GM15510 (cell line): Measurements from ENCODE around the gene SLC39A1.
A peak's percentile ranks its signal among the peaks of the same experiment; 100 is the strongest.

Source experiments
- POLR2A ChIP-seq: IDR thresholded peaks from 3 replicates; pipeline ENCODE4 v1.6.1; 2011; ENCODE audit warnings: borderline replicate concordance; ENCODE audit not compliant: insufficient read length; ENCODE audit errors: extremely low read depth

Gene SLC39A1

GRCh38 chr1:153929981-153930948 lies 33.1 kb downstream of the SLC39A1 start:
- TF ChIP-seq POLR2A, result no peak

GRCh38 chr1:153929426-153929825 lies 33.9 kb downstream of the SLC39A1 start:
- TF ChIP-seq POLR2A, result no peak

- TF ChIP-seq POLR2A, result no peak
Measured at GRCh38 chr1:153928791-153929341, 34.5 kb downstream of the SLC39A1 start.

- no peak for TF ChIP-seq POLR2A
Measured at GRCh38 chr1:153928245-153928644, 35.1 kb downstream of the SLC39A1 start.

GRCh38 chr1:153926405-153926804 lies 36.9 kb downstream of the SLC39A1 start:
- TF ChIP-seq POLR2A, result no peak

- peak; percentile 58 for TF ChIP-seq POLR2A
Measured at GRCh38 chr1:153922972-153923925, 40.1 kb downstream of the SLC39A1 start, which contains the start of gene GATAD2B. Gene GATAD2B, minus strand, starts transcription at chr1:153922972. Its CDS starts 94,625 bp downstream, at chr1:153828347.

GRCh38 chr1:153922076-153922971 lies 41.0 kb downstream of the SLC39A1 start:
- TF ChIP-seq POLR2A, result peak; percentile 41

- TF ChIP-seq POLR2A, result no peak
Measured at GRCh38 chr1:153921803-153922075, 41.6 kb downstream of the SLC39A1 start.

GRCh38 chr1:153921080-153921802 lies 42.1 kb downstream of the SLC39A1 start:
- TF ChIP-seq POLR2A, result no peak

GRCh38 chr1:153919876-153920852 lies 43.2 kb downstream of the SLC39A1 start:
- no peak for TF ChIP-seq POLR2A

- no peak for TF ChIP-seq POLR2A
Measured at GRCh38 chr1:153916297-153916696, 47.0 kb downstream of the SLC39A1 start.

GRCh38 chr1:153912349-153912748 lies 51.0 kb downstream of the SLC39A1 start:
- TF ChIP-seq POLR2A, result no peak
